ENCODE data around the gene CCDC33.

Gene CCDC33

DNA sequence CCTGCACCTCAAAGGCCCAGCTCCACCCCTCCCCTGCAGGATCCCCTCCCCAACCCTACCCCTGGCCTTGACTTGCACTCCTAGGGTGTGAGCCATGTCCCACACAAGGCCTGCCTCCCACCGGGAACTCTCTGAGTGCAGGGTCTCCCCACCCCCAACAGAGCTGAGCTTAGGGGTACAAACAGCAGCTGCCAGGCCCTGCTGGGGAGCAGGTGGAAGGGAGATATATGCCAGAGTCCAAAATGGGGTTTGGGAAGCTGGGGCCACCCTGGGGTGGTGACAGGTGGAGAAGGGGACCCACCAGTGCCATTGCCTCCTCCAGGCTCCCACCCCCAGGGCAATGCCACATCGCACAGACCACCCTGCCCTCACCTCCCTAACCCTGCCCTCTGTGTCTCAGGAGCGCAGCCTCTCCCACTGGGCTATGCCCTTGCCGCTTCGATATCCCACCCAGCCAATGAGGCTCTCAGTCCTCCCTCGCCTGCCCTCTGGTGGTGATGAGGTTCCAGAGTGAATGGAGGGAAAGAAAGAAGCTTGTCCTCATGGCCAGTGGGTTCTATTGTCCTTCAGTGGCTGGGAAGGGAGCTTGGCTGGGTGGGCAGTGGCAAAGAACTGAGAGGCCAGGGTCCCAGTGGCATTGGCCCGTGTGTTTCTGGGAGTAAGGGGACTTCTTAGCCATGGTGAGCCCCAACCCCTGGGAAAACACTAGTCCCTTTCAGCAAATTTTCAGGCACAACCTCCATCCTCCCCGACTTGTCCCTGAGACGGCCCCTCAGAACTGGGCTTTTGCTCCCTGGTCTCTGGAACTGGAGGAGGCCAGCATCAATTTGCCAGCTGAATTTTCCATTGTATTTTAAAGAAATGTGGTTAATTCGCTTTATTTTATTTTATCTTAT is 84.5 kb downstream of the CCDC33 start:
- H3K4me3 ChIP-seq (ENCODE audit: low read length): no peak overlapping the region
- no peaks in the 10 kb centered on the region for H3K36me3 ChIP-seq (ENCODE audit: insufficient read depth, low read depth, low read length)
- peaks cover 25% of the 10 kb centered on the region for H3K4me1 ChIP-seq (ENCODE audit: insufficient read depth, low read length)
- H3K27ac ChIP-seq (ENCODE audit: low read length): no peak overlapping the region
- no peaks in the 10 kb centered on the region for H3K9me3 ChIP-seq (ENCODE audit: insufficient read depth, low read depth, low read length)
- no peaks in the 10 kb centered on the region for H3K27me3 ChIP-seq (ENCODE audit: insufficient read depth, low read length)
- H3K9ac ChIP-seq (ENCODE audit: low read depth, low read length): no peak overlapping the region

GRCh38 chr15:74322558-74323180 is 86.5 kb downstream of the CCDC33 start:
- H3K9ac ChIP-seq (ENCODE audit: low read depth, low read length): no peak overlapping the region
- H3K4me1 ChIP-seq (ENCODE audit: insufficient read depth, low read length): peaks cover 20% of the 10 kb centered on the region; the same call in 1 of the 2 replicates
- no peak overlapping the region for H3K27ac ChIP-seq (ENCODE audit: low read length)
- H3K4me3 ChIP-seq (ENCODE audit: low read length): no peak overlapping the region
- no peaks in the 10 kb centered on the region for H3K27me3 ChIP-seq (ENCODE audit: insufficient read depth, low read length)
- no peaks in the 10 kb centered on the region for H3K36me3 ChIP-seq (ENCODE audit: insufficient read depth, low read depth, low read length)
- no peaks in the 10 kb centered on the region for H3K9me3 ChIP-seq (ENCODE audit: insufficient read depth, low read depth, low read length)

- no peaks in the 10 kb centered on the region for H3K27me3 ChIP-seq (ENCODE audit: insufficient read depth, low read length)
- no peak overlapping the region for H3K9ac ChIP-seq (ENCODE audit: low read depth, low read length)
- peaks cover 9% of the 10 kb centered on the region; the same call in 1 of the 2 replicates for H3K4me1 ChIP-seq (ENCODE audit: insufficient read depth, low read length)
- no peak overlapping the region for H3K27ac ChIP-seq (ENCODE audit: low read length)
- H3K36me3 ChIP-seq (ENCODE audit: insufficient read depth, low read depth, low read length): no peaks in the 10 kb centered on the region
- H3K4me3 ChIP-seq (ENCODE audit: low read length): no peak overlapping the region
- H3K9me3 ChIP-seq (ENCODE audit: insufficient read depth, low read depth, low read length): no peaks in the 10 kb centered on the region
These were observed 88.6 kb downstream of the CCDC33 start for GRCh38 chr15:74324714-74325113.

- Histone ChIP-seq H3K9ac (ENCODE audit: low read depth, low read length) (no peak overlapping the region), H3K27ac (ENCODE audit: low read length) (no peak overlapping the region), H3K36me3 (ENCODE audit: insufficient read depth, low read depth, low read length) (no peaks in the 10 kb centered on the region), H3K27me3 (ENCODE audit: insufficient read depth, low read length) (no peaks in the 10 kb centered on the region), H3K4me1 (ENCODE audit: insufficient read depth, low read length) (no peaks in the 10 kb centered on the region), H3K9me3 (ENCODE audit: insufficient read depth, low read depth, low read length) (no peaks in the 10 kb centered on the region), H3K4me3 (ENCODE audit: low read length) (no peak overlapping the region)
These were observed 90.6 kb downstream of the CCDC33 start for GRCh38 chr15:74326746-74327145.

DNA sequence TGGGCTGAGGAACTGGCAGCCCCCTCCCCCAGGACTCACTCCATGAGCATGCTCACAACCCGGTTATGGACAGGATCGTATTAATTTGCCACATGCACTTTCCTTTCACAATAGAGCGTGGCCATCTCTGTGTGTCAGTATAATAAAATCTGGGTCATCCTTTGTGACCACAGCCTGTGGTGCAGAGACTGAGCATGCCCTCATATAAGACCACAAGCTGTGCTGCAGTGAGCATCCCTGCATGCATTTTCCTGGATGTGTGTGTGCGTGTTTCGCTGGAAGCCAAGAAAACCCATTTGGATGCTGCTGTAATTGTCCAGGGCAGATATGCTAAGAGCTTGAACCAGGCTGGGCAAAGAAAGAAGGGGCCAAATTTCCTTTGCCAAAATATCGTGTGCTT is 91.6 kb downstream of the CCDC33 start:
- no peaks in the 10 kb centered on the region for H3K36me3 ChIP-seq (ENCODE audit: insufficient read depth, low read depth, low read length)
- H3K4me1 ChIP-seq (ENCODE audit: insufficient read depth, low read length): no peaks in the 10 kb centered on the region
- H3K9me3 ChIP-seq (ENCODE audit: insufficient read depth, low read depth, low read length): no peaks in the 10 kb centered on the region
- no peak overlapping the region for H3K4me3 ChIP-seq (ENCODE audit: low read length)
- H3K27ac ChIP-seq (ENCODE audit: low read length): no peak overlapping the region
- no peaks in the 10 kb centered on the region for H3K27me3 ChIP-seq (ENCODE audit: insufficient read depth, low read length)
- no peak overlapping the region for H3K9ac ChIP-seq (ENCODE audit: low read depth, low read length)

GRCh38 chr15:74328331-74329056 is 92.4 kb downstream of the CCDC33 start:
- Histone ChIP-seq H3K9ac (ENCODE audit: low read depth, low read length) (no peak overlapping the region), H3K27ac (ENCODE audit: low read length) (no peak overlapping the region), H3K4me3 (ENCODE audit: low read length) (no peak overlapping the region), H3K9me3 (ENCODE audit: insufficient read depth, low read depth, low read length) (no peaks in the 10 kb centered on the region), H3K27me3 (ENCODE audit: insufficient read depth, low read length) (no peaks in the 10 kb centered on the region), H3K4me1 (ENCODE audit: insufficient read depth, low read length) (no peaks in the 10 kb centered on the region), H3K36me3 (ENCODE audit: insufficient read depth, low read depth, low read length) (no peaks in the 10 kb centered on the region)

DNA sequence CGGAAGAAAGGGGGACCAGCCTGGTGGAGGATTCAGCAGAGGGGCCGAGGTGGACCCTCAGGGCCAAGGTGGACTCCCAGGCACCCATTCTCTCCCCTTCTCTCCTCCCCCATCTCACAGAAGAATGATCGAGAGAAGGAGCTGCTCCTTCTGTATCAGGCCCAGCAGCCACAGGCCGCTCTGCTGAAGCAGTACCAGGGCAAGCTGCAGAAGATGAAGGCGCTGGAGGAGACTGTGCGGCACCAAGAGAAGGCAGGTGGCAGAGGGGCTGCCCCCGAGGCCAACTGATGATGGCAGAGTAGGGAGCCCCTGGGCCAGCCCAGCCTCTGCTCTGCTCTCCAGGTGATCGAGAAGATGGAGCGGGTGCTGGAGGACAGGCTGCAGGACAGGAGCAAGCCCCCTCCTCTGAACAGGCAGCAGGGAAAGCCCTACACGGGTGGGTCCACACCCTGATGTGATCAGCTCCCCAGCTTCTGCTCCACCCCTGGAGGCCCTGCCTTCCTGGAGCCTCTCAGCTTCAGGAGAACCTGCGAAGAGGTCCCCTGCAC is 94.8 kb downstream of the CCDC33 start:
- no peaks in the 10 kb centered on the region for H3K27me3 ChIP-seq (ENCODE audit: insufficient read depth, low read length)

GRCh38 chr15:74332011-74332410 is 95.9 kb downstream of the CCDC33 start:
- Histone ChIP-seq H3K4me3 (ENCODE audit: low read length) (no peak overlapping the region), H3K9me3 (ENCODE audit: insufficient read depth, low read depth, low read length) (no peaks in the 10 kb centered on the region), H3K27ac (ENCODE audit: low read length) (no peak overlapping the region), H3K27me3 (ENCODE audit: insufficient read depth, low read length) (no peaks in the 10 kb centered on the region), H3K4me1 (ENCODE audit: insufficient read depth, low read length) (no peaks in the 10 kb centered on the region), H3K9ac (ENCODE audit: low read depth, low read length) (no peak overlapping the region), H3K36me3 (ENCODE audit: insufficient read depth, low read depth, low read length) (no peaks in the 10 kb centered on the region)

More for the DNA sequence above, 94.8 kb downstream of the CCDC33 start:
- Histone ChIP-seq H3K36me3 (ENCODE audit: insufficient read depth, low read depth, low read length) (no peaks in the 10 kb centered on the region), H3K4me1 (ENCODE audit: insufficient read depth, low read length) (no peaks in the 10 kb centered on the region), H3K4me3 (ENCODE audit: low read length) (no peak overlapping the region), H3K9me3 (ENCODE audit: insufficient read depth, low read depth, low read length) (no peaks in the 10 kb centered on the region), H3K9ac (ENCODE audit: low read depth, low read length) (no peak overlapping the region), H3K27ac (ENCODE audit: low read length) (no peak overlapping the region)

DNA sequence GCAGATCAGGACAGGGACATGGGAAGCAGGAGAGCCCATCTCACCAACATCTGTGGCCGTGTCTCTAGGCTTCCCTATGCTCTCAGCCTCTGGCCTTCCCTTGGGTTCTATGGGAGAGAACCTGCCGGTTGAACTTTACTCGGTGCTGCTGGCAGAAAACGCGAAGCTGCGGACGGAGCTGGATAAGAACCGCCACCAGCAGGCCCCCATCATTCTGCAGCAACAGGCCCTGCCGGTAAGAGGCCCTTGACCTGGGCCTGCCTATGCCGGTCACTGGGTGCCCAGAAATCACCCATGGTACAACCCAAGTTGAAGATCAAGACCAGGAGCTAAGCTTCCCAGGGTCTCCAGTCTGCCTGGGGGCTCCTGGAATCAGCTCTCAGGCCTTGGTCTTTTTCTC is 96.5 kb downstream of the CCDC33 start:
- no peak overlapping the region for H3K9ac ChIP-seq (ENCODE audit: low read depth, low read length)
- H3K36me3 ChIP-seq (ENCODE audit: insufficient read depth, low read depth, low read length): no peaks in the 10 kb centered on the region
- no peak overlapping the region for H3K27ac ChIP-seq (ENCODE audit: low read length)
- H3K4me1 ChIP-seq (ENCODE audit: insufficient read depth, low read length): no peaks in the 10 kb centered on the region
- H3K4me3 ChIP-seq (ENCODE audit: low read length): no peak overlapping the region
- H3K9me3 ChIP-seq (ENCODE audit: insufficient read depth, low read depth, low read length): no peaks in the 10 kb centered on the region
- H3K27me3 ChIP-seq (ENCODE audit: insufficient read depth, low read length): no peaks in the 10 kb centered on the region

GRCh38 chr15:74333093-74333492 is 97.0 kb downstream of the CCDC33 start:
- Histone ChIP-seq H3K4me3 (ENCODE audit: low read length) (no peak overlapping the region), H3K36me3 (ENCODE audit: insufficient read depth, low read depth, low read length) (no peaks in the 10 kb centered on the region), H3K4me1 (ENCODE audit: insufficient read depth, low read length) (no peaks in the 10 kb centered on the region), H3K27me3 (ENCODE audit: insufficient read depth, low read length) (no peaks in the 10 kb centered on the region), H3K27ac (ENCODE audit: low read length) (no peak overlapping the region), H3K9ac (ENCODE audit: low read depth, low read length) (no peak overlapping the region), H3K9me3 (ENCODE audit: insufficient read depth, low read depth, low read length) (no peaks in the 10 kb centered on the region)

DNA sequence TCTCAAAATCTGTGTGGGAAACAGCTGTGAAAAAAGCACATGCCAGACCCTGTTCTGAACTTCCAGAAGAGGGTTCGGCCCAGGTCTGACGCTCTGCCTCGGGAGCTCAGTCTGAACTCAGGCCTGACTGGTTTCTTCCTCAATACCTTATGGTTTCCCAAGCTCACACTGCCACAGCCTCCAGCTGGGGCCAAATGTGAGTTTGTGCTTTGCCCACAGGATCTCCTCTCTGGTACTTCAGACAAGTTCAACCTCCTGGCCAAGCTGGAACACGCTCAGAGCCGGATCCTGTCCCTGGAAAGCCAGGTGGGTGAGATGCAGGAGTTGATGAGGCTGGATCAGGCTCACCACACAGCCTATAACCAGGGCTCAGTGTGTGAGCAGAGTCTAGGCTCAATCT is 97.5 kb downstream of the CCDC33 start:
- no peaks in the 10 kb centered on the region for H3K9me3 ChIP-seq (ENCODE audit: insufficient read depth, low read depth, low read length)
- no peak overlapping the region for H3K27ac ChIP-seq (ENCODE audit: low read length)
- H3K4me1 ChIP-seq (ENCODE audit: insufficient read depth, low read length): no peaks in the 10 kb centered on the region
- H3K9ac ChIP-seq (ENCODE audit: low read depth, low read length): no peak overlapping the region
- no peaks in the 10 kb centered on the region for H3K27me3 ChIP-seq (ENCODE audit: insufficient read depth, low read length)
- no peak overlapping the region for H3K4me3 ChIP-seq (ENCODE audit: low read length)
- H3K36me3 ChIP-seq (ENCODE audit: insufficient read depth, low read depth, low read length): no peaks in the 10 kb centered on the region

Measured in iPS-20b (cell line).